Natural killer cell (primary cell): ENCODE results near the gene FTO. TPM values are rescaled to one million over a fixed set of nuclear protein-coding genes. Genes with fewer than 3 reads are reported as not detected.

Experiments
- ATAC-seq, 3 donors: fragments of 150-1000 bp in 2 of 3; fragments of 200-7000 bp in 1 of 3; cut with Tn5 transposase; 1 replicate in 1 of 3; 2 replicates in 2 of 3; pipeline ENCODE4 v1.10.0; 2021; ENCODE audit warnings: mild to moderate bottlenecking in 2 of 3, moderate library complexity in 2 of 3
- DNase-seq, 2 donors: peaks; one replicate each; pipeline versions ENCODE4 v3.0.0 to v3.0.0-alpha.2; 2013 to 2021; ENCODE audit warnings: mixed read lengths in 1 of 2
- H3K27ac ChIP-seq: one replicate; pipeline ENCODE4 v1.5.1; 2013; ENCODE audit warnings: mild to moderate bottlenecking, low read length
- H3K27me3 ChIP-seq: one replicate; pipeline ENCODE4 v1.6.1; 2013; ENCODE audit warnings: low read length; ENCODE audit not compliant: control insufficient read depth, insufficient read depth
- H3K36me3 ChIP-seq: one replicate; pipeline ENCODE4 v1.6.1; 2013; ENCODE audit warnings: low read length; ENCODE audit not compliant: control insufficient read depth, insufficient read depth
- H3K4me1 ChIP-seq: one replicate; pipeline ENCODE4 v1.6.1; 2013; ENCODE audit warnings: low read length; ENCODE audit not compliant: control insufficient read depth, insufficient read depth
- H3K4me3 ChIP-seq: one replicate; pipeline ENCODE4 v1.5.1; 2013; ENCODE audit warnings: low read length
- H3K9me3 ChIP-seq: one replicate; pipeline ENCODE4 v1.6.1; 2013; ENCODE audit warnings: low read length; ENCODE audit not compliant: control insufficient read depth, insufficient read depth
- H3K27ac Mint-ChIP-seq, 2 donors: one replicate each; pipeline ENCODE4 v1.8.0; 2022; ENCODE audit warnings: mild to moderate bottlenecking in 2 of 2, mixed read lengths in 2 of 2, moderate library complexity in 1 of 2
- H3K27me3 Mint-ChIP-seq, 2 donors: one replicate each; pipeline ENCODE4 v1.8.0; 2022; ENCODE audit warnings: low read depth in 2 of 2, mixed read lengths in 2 of 2
- H3K36me3 Mint-ChIP-seq: one replicate; pipeline ENCODE4 v1.8.0; 2022; ENCODE audit warnings: mixed read lengths
- H3K4me1 Mint-ChIP-seq, 2 donors: one replicate each; pipeline ENCODE4 v1.8.0; 2022; ENCODE audit warnings: mixed read lengths in 2 of 2
- H3K4me3 Mint-ChIP-seq: one replicate; pipeline ENCODE4 v1.8.0; 2022; ENCODE audit warnings: mild to moderate bottlenecking, moderate library complexity, mixed read lengths
- H3K9me3 Mint-ChIP-seq, 2 donors: one replicate each; pipeline ENCODE4 v1.8.0; 2022; ENCODE audit warnings: mixed read lengths in 2 of 2
- CTCF ChIP-seq: fragments of 200-600 bp; IDR thresholded peaks from one replicate; pipeline ENCODE4 v1.8.0; 2022; ENCODE audit warnings: antibody characterized with exemption
- WGBS: methylation state at CpG from one replicate; pipeline ENCODE4 v1.1.7; 2013; ENCODE audit warnings: missing lambda C conversion rate; ENCODE audit not compliant: insufficient coverage; 5-methylcytosine and 5-hydroxymethylcytosine counted together
- intact Hi-C: fragments of 100-400 bp; cut with micrococcal nuclease; formaldehyde crosslinking; loops from one replicate; pipeline ENCODE4 v1.14.2; 2022
- total RNA-seq, 4 donors: library from RNA; stranded (reverse); fragments of 120-200 nt in 1 of 4; gene quantifications; one replicate each; pipeline versions ENCODE4 v1.2.3 to v1.2.4, GENCODE V29; 2013 to 2022

Gene FTO
- total RNA-seq, 3 donors from 2014 or later (not counting 1 experiment from before 2014, with no cell fraction given), result 55.4 to 70.5 (median 55.4) TPM

GRCh38 chr16:53922067-53922806 lies 218.3 kb downstream of the FTO start:
- Mint-ChIP-seq H3K27me3 (no peaks in the 10 kb centered on the region), H3K27ac (no peak overlapping the region), H3K36me3 (no peaks in the 10 kb centered on the region), H3K4me3 (no peak overlapping the region), H3K4me1 (peaks cover 18 to 35% of the 10 kb centered on the region in 2 donors), H3K9me3 (no peaks in the 10 kb centered on the region)
- Histone ChIP-seq H3K4me1 (no peaks in the 10 kb centered on the region), H3K9me3 (no peaks in the 10 kb centered on the region), H3K36me3 (no peaks in the 10 kb centered on the region), H3K4me3 (no peak overlapping the region), H3K27ac (no peak overlapping the region), H3K27me3 (no peaks in the 10 kb centered on the region)
- no peak for TF ChIP-seq CTCF
- DNase-seq, result no peak
- intact Hi-C loops, result no loop called here
- ATAC-seq, result peak in 2 of 3 donors; percentile 26 to 64
- WGBS, result 76% methylated on average over 5 of the region's 6 CpGs

GRCh38 chr16:53922807-53923571 lies 219.0 kb downstream of the FTO start:
- Histone ChIP-seq H3K4me1 (no peaks in the 10 kb centered on the region), H3K27ac (no peak overlapping the region), H3K9me3 (no peaks in the 10 kb centered on the region), H3K27me3 (no peaks in the 10 kb centered on the region), H3K36me3 (no peaks in the 10 kb centered on the region), H3K4me3 (no peak overlapping the region)
- H3K4me1 Mint-ChIP-seq, result peaks cover 18 to 35% of the 10 kb centered on the region in 2 donors
- H3K36me3 Mint-ChIP-seq, result no peaks in the 10 kb centered on the region
- intact Hi-C loops, result no loop called here
- TF ChIP-seq CTCF, result no peak
- no peaks in the 10 kb centered on the region for H3K9me3 Mint-ChIP-seq
- ATAC-seq (no peak), DNase-seq (no peak)
- H3K27me3 Mint-ChIP-seq, result no peaks in the 10 kb centered on the region
- WGBS, result 86% methylated on average over 8 of the region's 9 CpGs
- H3K27ac Mint-ChIP-seq, result no peak overlapping the region
- H3K4me3 Mint-ChIP-seq, result no peak overlapping the region

GRCh38 chr16:53924331-53925106 lies 220.6 kb downstream of the FTO start:
- Histone ChIP-seq H3K27me3 (no peaks in the 10 kb centered on the region), H3K27ac (no peak overlapping the region), H3K4me3 (no peak overlapping the region), H3K36me3 (no peaks in the 10 kb centered on the region), H3K9me3 (no peaks in the 10 kb centered on the region), H3K4me1 (no peaks in the 10 kb centered on the region)
- intact Hi-C loops, result no loop called here
- WGBS, result 83% methylated on average over 8 of the region's 8 CpGs
- Mint-ChIP-seq H3K4me1 (peaks cover 18 to 30% of the 10 kb centered on the region in 2 donors), H3K9me3 (no peaks in the 10 kb centered on the region), H3K36me3 (no peaks in the 10 kb centered on the region), H3K27me3 (no peaks in the 10 kb centered on the region), H3K4me3 (no peak overlapping the region), H3K27ac (peak overlapping the region in 1 of 2 donors; percentile 46)
- no peak for DNase-seq
- ATAC-seq, result no peak
- TF ChIP-seq CTCF, result no peak
